ENCODE measurements around the gene KRTAP10-12.

DNA sequence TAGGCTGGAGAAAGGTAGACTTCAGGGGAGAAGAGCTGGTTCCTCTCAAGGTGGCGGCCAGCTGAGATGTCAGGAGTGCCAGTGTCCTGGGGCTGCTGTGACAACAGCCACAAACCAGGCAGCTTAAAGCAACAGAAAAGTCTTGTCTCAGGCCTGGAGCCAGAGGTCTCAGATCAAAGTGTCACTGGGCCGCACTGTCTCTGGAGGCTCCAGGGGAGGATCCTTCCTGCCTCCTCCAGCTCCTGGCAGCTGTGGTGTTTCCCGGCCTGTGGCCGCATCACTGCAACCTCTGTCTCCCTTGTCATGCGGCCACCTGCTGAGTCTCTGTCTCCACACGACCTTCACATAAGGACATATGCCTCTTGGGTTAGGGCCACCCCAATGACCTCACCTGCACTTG lies 38.8 kb downstream of the KRTAP10-12 start:
- TF ChIP-seq, protein P1, sequence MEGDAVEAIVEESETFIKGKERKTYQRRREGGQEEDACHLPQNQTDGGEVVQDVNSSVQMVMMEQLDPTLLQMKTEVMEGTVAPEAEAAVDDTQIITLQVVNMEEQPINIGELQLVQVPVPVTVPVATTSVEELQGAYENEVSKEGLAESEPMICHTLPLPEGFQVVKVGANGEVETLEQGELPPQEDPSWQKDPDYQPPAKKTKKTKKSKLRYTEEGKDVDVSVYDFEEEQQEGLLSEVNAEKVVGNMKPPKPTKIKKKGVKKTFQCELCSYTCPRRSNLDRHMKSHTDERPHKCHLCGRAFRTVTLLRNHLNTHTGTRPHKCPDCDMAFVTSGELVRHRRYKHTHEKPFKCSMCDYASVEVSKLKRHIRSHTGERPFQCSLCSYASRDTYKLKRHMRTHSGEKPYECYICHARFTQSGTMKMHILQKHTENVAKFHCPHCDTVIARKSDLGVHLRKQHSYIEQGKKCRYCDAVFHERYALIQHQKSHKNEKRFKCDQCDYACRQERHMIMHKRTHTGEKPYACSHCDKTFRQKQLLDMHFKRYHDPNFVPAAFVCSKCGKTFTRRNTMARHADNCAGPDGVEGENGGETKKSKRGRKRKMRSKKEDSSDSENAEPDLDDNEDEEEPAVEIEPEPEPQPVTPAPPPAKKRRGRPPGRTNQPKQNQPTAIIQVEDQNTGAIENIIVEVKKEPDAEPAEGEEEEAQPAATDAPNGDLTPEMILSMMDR (IDR thresholded peaks at IDR 0.05): no peak
- no peak for TF ChIP-seq POLR2AphosphoS5 (IDR thresholded peaks at IDR 0.05)
- TF ChIP-seq POLR2A (IDR thresholded peaks at IDR 0.05): no peak
- no peak for TF ChIP-seq EP300 (IDR thresholded peaks at IDR 0.05; ENCODE audit: low read depth)

All from transverse colon (tissue), 4 donors.